Tibial nerve (tissue), 4 donors: ENCODE results near the gene IGF2R.

Experiments
- EP300 ChIP-seq, 2 donors: sonication (generic); formaldehyde crosslinking; IDR thresholded peaks; one replicate each; pipeline ENCODE4 v1.6.1; 2017; ENCODE audit warnings: antibody characterized with exemption in 2 of 2, mild to moderate bottlenecking in 1 of 2
- TF ChIP-seq, protein P1 (sequence below), 5 experiments: fragments of 200-600 bp in 3 of 5; fragments of 450-650 bp in 2 of 5; sonication (generic) in 3 of 5; IDR thresholded peaks; one replicate each; pipeline ENCODE4 v1.5.1; 2016 to 2019; ENCODE audit warnings: antibody characterized with exemption in 5 of 5, mild to moderate bottlenecking in 3 of 5, moderate library complexity in 2 of 5

DNA sequence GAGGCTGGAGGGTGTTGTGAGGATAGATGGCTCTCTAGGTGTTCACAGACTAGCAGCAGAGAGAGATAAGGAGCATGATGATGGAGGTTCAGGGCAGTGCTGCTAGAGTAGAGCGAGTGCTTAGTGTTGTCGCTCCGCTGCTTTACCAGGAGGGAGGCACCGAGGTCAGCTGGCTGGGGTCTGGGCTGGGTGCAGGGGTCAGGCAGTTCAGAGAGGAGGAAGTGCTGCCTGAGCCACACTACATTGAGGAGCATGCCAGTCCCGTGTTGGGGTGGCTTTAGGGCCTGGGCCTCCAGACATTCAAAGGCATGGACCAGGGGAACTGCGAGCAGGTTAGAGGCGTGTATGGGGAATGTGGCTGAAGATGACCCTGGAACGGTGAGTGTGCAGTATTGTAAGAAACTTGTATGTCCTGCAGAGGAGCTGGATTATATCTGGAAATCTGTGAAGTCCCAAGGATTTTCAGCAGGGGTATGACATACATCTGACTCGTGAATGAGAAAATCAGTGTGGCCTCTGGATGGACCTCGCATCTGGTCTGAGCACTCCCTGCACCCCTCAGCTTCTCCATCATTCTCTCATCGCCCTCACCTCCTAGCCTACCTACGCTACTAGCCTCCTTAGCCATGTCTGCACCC is 66.9 kb downstream of the IGF2R start:
- TF ChIP-seq, protein P1, sequence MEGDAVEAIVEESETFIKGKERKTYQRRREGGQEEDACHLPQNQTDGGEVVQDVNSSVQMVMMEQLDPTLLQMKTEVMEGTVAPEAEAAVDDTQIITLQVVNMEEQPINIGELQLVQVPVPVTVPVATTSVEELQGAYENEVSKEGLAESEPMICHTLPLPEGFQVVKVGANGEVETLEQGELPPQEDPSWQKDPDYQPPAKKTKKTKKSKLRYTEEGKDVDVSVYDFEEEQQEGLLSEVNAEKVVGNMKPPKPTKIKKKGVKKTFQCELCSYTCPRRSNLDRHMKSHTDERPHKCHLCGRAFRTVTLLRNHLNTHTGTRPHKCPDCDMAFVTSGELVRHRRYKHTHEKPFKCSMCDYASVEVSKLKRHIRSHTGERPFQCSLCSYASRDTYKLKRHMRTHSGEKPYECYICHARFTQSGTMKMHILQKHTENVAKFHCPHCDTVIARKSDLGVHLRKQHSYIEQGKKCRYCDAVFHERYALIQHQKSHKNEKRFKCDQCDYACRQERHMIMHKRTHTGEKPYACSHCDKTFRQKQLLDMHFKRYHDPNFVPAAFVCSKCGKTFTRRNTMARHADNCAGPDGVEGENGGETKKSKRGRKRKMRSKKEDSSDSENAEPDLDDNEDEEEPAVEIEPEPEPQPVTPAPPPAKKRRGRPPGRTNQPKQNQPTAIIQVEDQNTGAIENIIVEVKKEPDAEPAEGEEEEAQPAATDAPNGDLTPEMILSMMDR (IDR thresholded peaks at IDR 0.05): no peak
- no peak for TF ChIP-seq EP300 (IDR thresholded peaks at IDR 0.05)
